ENCODE results near the gene MUL1. TPM values are rescaled to one million over a fixed set of nuclear protein-coding genes. Genes with fewer than 3 reads are reported as not detected.
A peak's percentile ranks its signal among the peaks of the same experiment; 100 is the strongest.

MUL1 gene
- total RNA-seq, 1 donor from 2014 or later, result 34.5 TPM

GRCh38 chr1:20474333-20474975, 33.5 kb downstream of the MUL1 start:
- TF ChIP-seq CTCF (IDR thresholded peaks at IDR 0.05), result no peak
- DNase-seq, result no peak
- no peaks in the 10 kb centered on the region for H3K9me3 ChIP-seq
- no peak overlapping the region for H3K4me3 ChIP-seq
- H3K27me3 ChIP-seq, result peaks cover 42% of the 10 kb centered on the region
- intact Hi-C loops (cut with DNase I), result no loop called here
- no peaks in the 10 kb centered on the region for H3K36me3 ChIP-seq
- no peak overlapping the region for H3K27ac ChIP-seq
- H3K4me1 ChIP-seq, result peaks cover 16% of the 10 kb centered on the region
- no peak for ATAC-seq

GRCh38 chr1:20473894-20474293, 34.1 kb downstream of the MUL1 start:
- TF ChIP-seq CTCF (IDR thresholded peaks at IDR 0.05), result no peak
- Histone ChIP-seq H3K36me3 (no peaks in the 10 kb centered on the region), H3K9me3 (no peaks in the 10 kb centered on the region), H3K4me1 (peaks cover 16% of the 10 kb centered on the region), H3K27me3 (peaks cover 36% of the 10 kb centered on the region), H3K4me3 (no peak overlapping the region), H3K27ac (no peak overlapping the region)
- intact Hi-C loops (cut with DNase I), result no loop called here
- no peak for DNase-seq
- no peak for ATAC-seq

DNA sequence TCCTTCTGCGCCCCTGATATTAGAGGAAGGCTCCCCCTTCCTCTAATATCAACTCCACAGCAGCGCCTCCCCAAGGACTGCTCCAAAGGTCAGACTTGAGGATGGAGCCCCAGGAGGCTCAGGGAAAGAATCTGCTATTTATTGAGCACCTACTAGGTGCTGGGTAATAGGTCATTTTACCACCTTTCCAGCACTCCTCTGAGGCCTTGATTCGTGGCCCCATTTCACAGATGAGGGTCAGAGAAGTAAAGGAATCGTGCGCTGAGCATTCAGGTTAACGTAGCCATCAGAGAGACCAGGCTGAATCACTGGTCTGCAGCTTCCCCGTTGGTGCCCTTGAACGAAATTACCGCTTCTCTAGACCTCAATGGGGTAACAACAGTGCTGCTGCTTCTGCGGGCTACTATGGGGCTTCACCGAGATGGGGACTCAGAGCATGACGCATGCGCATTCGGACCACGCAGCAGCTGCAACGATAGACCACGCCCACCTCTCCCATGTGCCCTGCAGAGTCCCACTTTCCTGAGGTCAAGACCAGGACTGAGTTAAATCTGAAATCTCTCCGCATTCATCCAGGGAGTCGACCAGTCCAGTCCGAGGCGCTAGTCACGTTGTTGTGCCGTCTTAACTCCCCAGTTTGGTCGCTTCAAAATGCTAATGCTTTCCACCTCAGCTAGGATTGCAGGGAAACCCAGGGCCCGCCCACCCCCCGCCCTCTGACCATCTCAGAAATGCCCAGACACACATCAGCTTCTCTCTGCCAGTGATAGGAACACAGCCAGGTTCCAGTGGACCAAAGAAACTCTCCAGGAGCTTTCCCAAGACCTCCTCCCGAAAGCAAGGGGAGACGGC, 34.9 kb downstream of the MUL1 start:
- no peak for TF ChIP-seq CTCF (IDR thresholded peaks at IDR 0.05)
- ATAC-seq, result peak; percentile 15
- Histone ChIP-seq H3K4me1 (peaks cover 13% of the 10 kb centered on the region), H3K9me3 (no peaks in the 10 kb centered on the region), H3K27ac (no peak overlapping the region), H3K36me3 (no peaks in the 10 kb centered on the region), H3K27me3 (peaks cover 35% of the 10 kb centered on the region), H3K4me3 (no peak overlapping the region)
- intact Hi-C loops (cut with DNase I), result no loop called here
- no peak for DNase-seq

GRCh38 chr1:20472121-20472520, 35.8 kb downstream of the MUL1 start:
- ATAC-seq (no peak), DNase-seq (no peak)
- no peak for TF ChIP-seq CTCF (IDR thresholded peaks at IDR 0.05)
- H3K36me3 ChIP-seq, result no peaks in the 10 kb centered on the region
- H3K27ac ChIP-seq, result no peak overlapping the region
- H3K27me3 ChIP-seq, result peaks cover 35% of the 10 kb centered on the region
- H3K4me3 ChIP-seq, result no peak overlapping the region
- H3K9me3 ChIP-seq, result no peaks in the 10 kb centered on the region
- intact Hi-C loops (cut with DNase I), result no loop called here
- H3K4me1 ChIP-seq, result peaks cover 11% of the 10 kb centered on the region

GRCh38 chr1:20470194-20470593, 37.8 kb downstream of the MUL1 start:
- Histone ChIP-seq H3K27ac (no peak overlapping the region), H3K27me3 (peaks cover 16% of the 10 kb centered on the region), H3K4me3 (no peak overlapping the region), H3K36me3 (no peaks in the 10 kb centered on the region), H3K4me1 (no peaks in the 10 kb centered on the region), H3K9me3 (no peaks in the 10 kb centered on the region)
- ATAC-seq (no peak), DNase-seq (no peak)
- no peak for TF ChIP-seq CTCF (IDR thresholded peaks at IDR 0.05)
- intact Hi-C loops (cut with DNase I), result no loop called here
